Measurements from ENCODE around the gene JTB.

The JTB gene

GRCh38 chr1:153957744-153958110 is 19.7 kb downstream of the JTB start:
- no peak for TF ChIP-seq ZNF70 (CRISPR knock-in tag; IDR thresholded peaks at IDR 0.05)
- no peak for TF ChIP-seq BACH2 (CRISPR knock-in tag; IDR thresholded peaks at IDR 0.05; ENCODE audit: borderline replicate concordance)
- no peak for TF ChIP-seq PATZ1 (CRISPR knock-in tag; IDR thresholded peaks at IDR 0.05; ENCODE audit: borderline replicate concordance)
- TF ChIP-seq TOX (CRISPR knock-in tag; IDR thresholded peaks at IDR 0.05; ENCODE audit: borderline replicate concordance): no peak
- TF ChIP-seq OSR1 (CRISPR knock-in tag; IDR thresholded peaks at IDR 0.05): no peak
- TF ChIP-seq TSHZ2 (CRISPR knock-in tag; IDR thresholded peaks at IDR 0.05): no peak
- TF ChIP-seq CSRNP3 (CRISPR knock-in tag; IDR thresholded peaks at IDR 0.05): no peak
- no peak for TF ChIP-seq CSDC2 (CRISPR knock-in tag; IDR thresholded peaks at IDR 0.05)
- no peak for TF ChIP-seq TCF4 (CRISPR knock-in tag; IDR thresholded peaks at IDR 0.05; ENCODE audit: borderline replicate concordance)
- no peak for TF ChIP-seq ZNF565 (CRISPR knock-in tag; conservative IDR thresholded peaks at IDR 0.05; ENCODE audit: low read depth)
- no peak for TF ChIP-seq ZFP3 (CRISPR knock-in tag; IDR thresholded peaks at IDR 0.05)
- no peak for TF ChIP-seq ESRRG (CRISPR knock-in tag; IDR thresholded peaks at IDR 0.05)
- peak; percentile 43 for ATAC-seq

GRCh38 chr1:153956997-153957715 is 20.3 kb downstream of the JTB start:
- ATAC-seq: peak; percentile 0; the same call in 1 of the 3 replicates

More at GRCh38 chr1:153956997-153957715, 20.3 kb downstream of the JTB start:
- TF ChIP-seq POU6F1 (CRISPR knock-in tag; IDR thresholded peaks at IDR 0.05; ENCODE audit: borderline replicate concordance, low read depth): no peak
- no peak for TF ChIP-seq SNAI2 (CRISPR knock-in tag; IDR thresholded peaks at IDR 0.05)
- no peak for TF ChIP-seq CSRNP3 (CRISPR knock-in tag; IDR thresholded peaks at IDR 0.05)
- no peak for TF ChIP-seq PATZ1 (CRISPR knock-in tag; IDR thresholded peaks at IDR 0.05; ENCODE audit: borderline replicate concordance)
- no peak for TF ChIP-seq ESRRG (CRISPR knock-in tag; IDR thresholded peaks at IDR 0.05)
- no peak for TF ChIP-seq ZFP30 (CRISPR knock-in tag; IDR thresholded peaks at IDR 0.05)
- TF ChIP-seq ZNF70 (CRISPR knock-in tag; IDR thresholded peaks at IDR 0.05): no peak
- TF ChIP-seq ZC3H10 (CRISPR knock-in tag; IDR thresholded peaks at IDR 0.05): no peak
- no peak for TF ChIP-seq ARNTL (CRISPR knock-in tag; IDR thresholded peaks at IDR 0.05; ENCODE audit: borderline replicate concordance, low read depth)
- no peak for TF ChIP-seq OSR1 (CRISPR knock-in tag; IDR thresholded peaks at IDR 0.05)

Measured in SK-N-SH treated with all-trans-retinoic acid at 6 μM for 48 hours (cell line).